Tibial nerve (tissue), 4 donors: ENCODE data around the gene FHL3. TPM values are rescaled to one million over a fixed set of nuclear protein-coding genes. Genes with fewer than 3 reads are reported as not detected.

ENCODE experiments used
- DNase-seq, 2 donors: peaks; one replicate each; pipeline ENCODE4 v3.0.0-alpha.2; 2019; ENCODE audit warnings: low spot score in 2 of 2
- H3K27ac ChIP-seq, 4 donors: fragments of 200-600 bp; sonication (generic) in 3 of 4; one replicate each; pipeline ENCODE4 v1.5.1; 2017 to 2019; ENCODE audit warnings: mild to moderate bottlenecking in 1 of 4
- H3K27me3 ChIP-seq, 2 donors: fragments of 200-600 bp; sonication (generic) in 1 of 2; one replicate each; pipeline versions ENCODE4 v1.5.1 to v1.6.0; 2017 to 2019
- H3K36me3 ChIP-seq, 3 donors: fragments of 200-600 bp; sonication (generic); one replicate each; pipeline ENCODE4 v1.5.1; 2018 to 2019
- H3K4me1 ChIP-seq, 4 donors: fragments of 200-600 bp; sonication (generic) in 3 of 4; one replicate each; pipeline ENCODE4 v1.5.1; 2017 to 2019
- H3K4me3 ChIP-seq, 4 donors: fragments of 200-600 bp; sonication (generic) in 3 of 4; one replicate each; pipeline ENCODE4 v1.5.1; 2017 to 2019; ENCODE audit warnings: mild to moderate bottlenecking in 1 of 4, moderate library complexity in 1 of 4
- H3K9me3 ChIP-seq, 4 donors: fragments of 200-600 bp; sonication (generic) in 3 of 4; one replicate each; pipeline ENCODE4 v1.5.1; 2017 to 2019
- EP300 ChIP-seq, 2 donors: sonication (generic); formaldehyde crosslinking; IDR thresholded peaks; one replicate each; pipeline ENCODE4 v1.6.1; 2017; ENCODE audit warnings: antibody characterized with exemption in 2 of 2, mild to moderate bottlenecking in 1 of 2
- POLR2A ChIP-seq, 2 donors: fragments of 450-650 bp; IDR thresholded peaks; one replicate each; pipeline ENCODE4 v1.6.1; 2017; ENCODE audit warnings: antibody characterized with exemption in 2 of 2, mild to moderate bottlenecking in 2 of 2, moderate library complexity in 2 of 2
- WGBS, 2 donors: methylation state at CpG; one replicate each; pipeline ENCODE4 v1.1.5; 2018; 5-methylcytosine and 5-hydroxymethylcytosine counted together
- total RNA-seq, 4 donors: library from RNA; depleted of rRNA; stranded (reverse); fragments of >200 nt; gene quantifications; one replicate each; pipeline ENCODE4 v1.1.0, GENCODE V29; 2016
- TF ChIP-seq, protein P1 (sequence below), 5 experiments: fragments of 200-600 bp in 3 of 5; fragments of 450-650 bp in 2 of 5; sonication (generic) in 3 of 5; IDR thresholded peaks; one replicate each; pipeline ENCODE4 v1.5.1; 2016 to 2019; ENCODE audit warnings: antibody characterized with exemption in 5 of 5, mild to moderate bottlenecking in 3 of 5, moderate library complexity in 2 of 5

The FHL3 gene
- total RNA-seq, 4 donors from 2014 or later = 25.1 to 32.7 (median 26.6) TPM

DNA sequence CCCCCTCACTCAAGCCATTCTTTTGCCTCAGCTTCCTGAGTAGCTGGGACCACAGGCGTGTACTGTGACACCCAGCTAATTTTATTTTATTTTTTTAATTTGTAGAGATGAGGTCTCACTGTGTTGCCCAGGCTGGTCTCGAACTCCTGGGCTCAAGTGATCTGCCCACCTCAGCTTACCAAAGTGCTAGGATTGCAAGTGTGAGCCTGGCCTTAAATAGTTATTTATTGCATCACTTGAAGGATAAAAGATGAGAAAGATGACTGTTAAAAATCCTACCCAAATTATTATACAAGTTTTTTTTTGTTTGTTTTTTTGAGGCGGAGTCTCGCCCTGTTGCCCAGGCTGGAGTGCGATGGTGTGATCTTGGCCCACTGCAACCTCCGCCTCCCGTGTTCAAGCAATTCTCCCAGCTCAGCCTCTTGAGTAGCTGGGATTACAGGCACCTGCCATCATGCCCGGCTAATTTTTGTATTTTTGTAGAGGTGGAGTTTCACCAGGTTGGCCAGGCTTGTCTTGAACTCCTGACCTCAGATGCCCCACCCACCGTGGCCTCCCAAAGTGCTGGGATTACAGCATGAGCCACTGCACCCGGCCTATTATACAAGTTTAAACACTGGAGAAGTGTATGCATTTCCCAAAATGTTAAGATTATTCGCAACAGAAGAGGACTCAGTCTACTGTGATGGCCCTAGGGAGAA lies 9.6 kb upstream of the FHL3 start:
- no peaks in the 10 kb centered on the region for H3K27me3 ChIP-seq
- no peaks in the 10 kb centered on the region for H3K9me3 ChIP-seq
- H3K4me1 ChIP-seq = peaks cover 0 to 57% (median 30%) of the 10 kb centered on the region in 4 donors
- H3K27ac ChIP-seq = peak overlapping the region; percentile 43 to 94 (median 78)
- DNase-seq = no peak
- TF ChIP-seq POLR2A (IDR thresholded peaks at IDR 0.05) = no peak
- TF ChIP-seq EP300 (IDR thresholded peaks at IDR 0.05) = no peak
- TF ChIP-seq, protein P1, sequence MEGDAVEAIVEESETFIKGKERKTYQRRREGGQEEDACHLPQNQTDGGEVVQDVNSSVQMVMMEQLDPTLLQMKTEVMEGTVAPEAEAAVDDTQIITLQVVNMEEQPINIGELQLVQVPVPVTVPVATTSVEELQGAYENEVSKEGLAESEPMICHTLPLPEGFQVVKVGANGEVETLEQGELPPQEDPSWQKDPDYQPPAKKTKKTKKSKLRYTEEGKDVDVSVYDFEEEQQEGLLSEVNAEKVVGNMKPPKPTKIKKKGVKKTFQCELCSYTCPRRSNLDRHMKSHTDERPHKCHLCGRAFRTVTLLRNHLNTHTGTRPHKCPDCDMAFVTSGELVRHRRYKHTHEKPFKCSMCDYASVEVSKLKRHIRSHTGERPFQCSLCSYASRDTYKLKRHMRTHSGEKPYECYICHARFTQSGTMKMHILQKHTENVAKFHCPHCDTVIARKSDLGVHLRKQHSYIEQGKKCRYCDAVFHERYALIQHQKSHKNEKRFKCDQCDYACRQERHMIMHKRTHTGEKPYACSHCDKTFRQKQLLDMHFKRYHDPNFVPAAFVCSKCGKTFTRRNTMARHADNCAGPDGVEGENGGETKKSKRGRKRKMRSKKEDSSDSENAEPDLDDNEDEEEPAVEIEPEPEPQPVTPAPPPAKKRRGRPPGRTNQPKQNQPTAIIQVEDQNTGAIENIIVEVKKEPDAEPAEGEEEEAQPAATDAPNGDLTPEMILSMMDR (IDR thresholded peaks at IDR 0.05) = no peak
- H3K4me3 ChIP-seq = no peak overlapping the region
- 84 to 88% methylated on average over 11 of the region's 11 CpGs for WGBS, 2 donors
- H3K36me3 ChIP-seq = peaks cover 0 to 25% (median 5%) of the 10 kb centered on the region in 3 donors

DNA sequence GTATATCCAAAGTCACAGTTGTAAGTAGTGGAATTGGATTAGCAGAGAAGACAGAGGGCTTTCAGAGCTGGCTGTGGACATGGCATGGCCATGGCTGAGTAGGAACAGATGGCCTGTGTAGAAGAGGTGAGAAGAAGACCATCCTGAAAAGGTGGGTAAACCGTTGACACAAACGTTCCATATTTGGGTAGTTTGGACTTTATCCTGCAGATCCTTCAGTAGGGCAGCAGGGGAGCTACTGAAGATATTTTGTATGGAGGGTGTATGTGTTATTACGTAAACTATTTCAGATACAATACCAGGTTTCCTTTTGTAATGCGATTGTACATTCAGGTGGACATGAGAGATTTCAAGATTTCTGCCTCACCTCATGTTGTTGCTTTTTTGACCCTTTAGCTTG lies 8.9 kb upstream of the FHL3 start:
- WGBS, 2 donors = 50 to 59% methylated on average over 4 of the region's 4 CpGs
- DNase-seq = no peak
- Histone ChIP-seq H3K27me3 (no peaks in the 10 kb centered on the region), H3K9me3 (no peaks in the 10 kb centered on the region), H3K36me3 (peaks cover 0 to 20% (median 0%) of the 10 kb centered on the region in 3 donors), H3K4me1 (peaks cover 0 to 60% (median 30%) of the 10 kb centered on the region in 4 donors), H3K4me3 (no peak overlapping the region), H3K27ac (peak overlapping the region in 2 of 4 donors; percentile 93 to 94)
- TF ChIP-seq, protein P1 (IDR thresholded peaks at IDR 0.05) = no peak
- TF ChIP-seq EP300 (IDR thresholded peaks at IDR 0.05) (no peak), POLR2A (IDR thresholded peaks at IDR 0.05) (no peak)

DNA sequence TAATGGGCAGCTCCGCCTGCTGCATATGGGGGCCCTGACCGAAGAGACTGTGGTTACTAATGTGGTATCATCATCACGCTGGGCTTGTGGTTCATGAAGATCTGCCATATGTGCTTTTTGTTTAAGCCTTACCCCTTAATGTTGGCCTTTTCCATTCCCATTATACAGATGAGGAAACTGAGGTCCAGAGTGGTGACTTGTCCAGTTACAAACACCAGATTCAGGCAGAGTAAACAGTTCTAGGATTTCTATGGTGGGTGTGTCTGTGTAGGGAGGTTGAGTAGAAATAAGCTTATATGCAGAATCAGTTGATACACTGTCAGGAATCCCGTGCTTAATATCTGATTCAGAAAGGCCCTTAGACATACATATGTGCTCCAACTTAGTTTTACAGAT lies 7.9 kb upstream of the FHL3 start:
- DNase-seq = no peak
- Histone ChIP-seq H3K9me3 (no peaks in the 10 kb centered on the region), H3K27ac (peak overlapping the region; percentile 67 to 93 (median 89)), H3K4me3 (peak overlapping the region; percentile 53 to 76 (median 68)), H3K36me3 (peaks cover 0 to 14% (median 0%) of the 10 kb centered on the region in 3 donors), H3K4me1 (peaks cover 0 to 54% (median 30%) of the 10 kb centered on the region in 4 donors), H3K27me3 (no peaks in the 10 kb centered on the region)
- TF ChIP-seq EP300 (IDR thresholded peaks at IDR 0.05) (no peak), POLR2A (IDR thresholded peaks at IDR 0.05) (no peak)
- TF ChIP-seq, protein P1 (IDR thresholded peaks at IDR 0.05) = no peak
- WGBS, 2 donors = 13% methylated on average over 4 of the region's 4 CpGs

DNA sequence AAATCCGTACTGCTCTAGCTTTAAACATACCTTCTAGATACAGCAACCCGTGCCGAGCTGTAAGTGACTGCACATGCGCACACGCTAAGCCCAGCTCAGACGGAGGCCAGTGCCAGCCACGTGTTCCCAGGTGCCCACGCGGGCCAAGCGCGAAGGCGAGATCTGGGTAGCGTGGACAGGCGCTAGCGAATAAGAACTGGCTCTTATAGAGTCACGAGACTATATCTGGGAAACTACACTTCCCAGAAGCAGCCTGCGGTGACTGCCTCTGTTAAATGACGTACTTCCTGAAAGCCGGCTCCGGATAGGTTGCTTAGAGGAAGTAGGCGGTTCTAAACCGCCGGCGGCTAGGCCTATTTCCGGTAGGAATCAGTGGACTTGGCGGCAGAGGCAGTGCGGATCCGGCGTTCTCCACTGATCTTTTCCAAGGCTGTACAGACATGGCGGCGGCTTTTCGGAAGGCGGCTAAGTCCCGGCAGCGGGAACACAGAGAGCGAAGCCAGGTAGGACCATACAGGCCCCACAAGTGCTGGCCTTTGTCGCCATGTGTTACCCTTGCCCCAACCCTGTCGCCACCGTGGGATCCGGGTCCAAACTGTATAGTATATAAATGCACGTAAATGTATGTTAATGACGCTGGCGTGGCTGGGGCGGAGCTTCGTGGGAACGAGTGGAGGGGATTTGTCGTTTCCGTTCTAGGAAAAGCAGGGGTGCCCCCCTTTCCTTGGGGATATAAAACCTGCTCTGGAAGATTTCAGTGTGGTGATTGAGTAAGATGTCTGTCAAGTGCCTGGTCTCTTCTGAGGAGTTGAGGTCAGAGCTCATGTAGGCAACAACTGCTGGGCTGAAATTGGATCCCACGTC lies 7.3 kb upstream of the FHL3 start, which contains the start of gene UTP11:
Gene UTP11 (plus strand): TSS at position 372 of the 864 bp plus-strand sequence. CDS start 69 bp downstream, at position 441.
- Histone ChIP-seq H3K4me1 (peaks cover 0 to 49% (median 30%) of the 10 kb centered on the region in 4 donors), H3K9me3 (no peaks in the 10 kb centered on the region), H3K36me3 (peaks cover 0 to 8% (median 0%) of the 10 kb centered on the region in 3 donors), H3K27ac (peak within 1 kb of the TSS; percentile 67 to 93 (median 89)), H3K27me3 (no peaks in the 10 kb centered on the region), H3K4me3 (peak within 1 kb of the TSS; percentile 53 to 76 (median 68))
- DNase-seq = peak; percentile 87 to 94
- TF ChIP-seq EP300 (IDR thresholded peaks at IDR 0.05) (peak; percentile 87 to 96), POLR2A (IDR thresholded peaks at IDR 0.05) (peak in 1 of 2 donors; percentile 86)
- TF ChIP-seq, protein P1 (IDR thresholded peaks at IDR 0.05) = peak in 1 of 5 experiments; percentile 25
- 0 to 1% methylated on average over 47 to 48 of the region's 49 CpGs for WGBS, 2 donors
